ENCODE measurements around the gene NAALADL2.

NAALADL2 gene

GRCh38 chr3:174938102-174938501, 79.0 kb downstream of the NAALADL2 start:
- Histone ChIP-seq H3K36me3 (ENCODE audit: insufficient read depth) (no peaks in the 10 kb centered on the region; the same call in 1 of the 2 replicates), H3K4me3 (IDR thresholded peaks at IDR 0.05; ENCODE audit: insufficient read depth, low read depth, low read length) (no peak overlapping the region), H3K27me3 (ENCODE audit: insufficient read depth, low read depth) (no peaks in the 10 kb centered on the region), H4K20me1 (ENCODE audit: insufficient read depth) (no peaks in the 10 kb centered on the region), H3K4me2 (no peak overlapping the region), H3K79me2 (ENCODE audit: insufficient read depth, low read depth) (no peaks in the 10 kb centered on the region), H3K27ac (no peak overlapping the region), H3K4me1 (ENCODE audit: low read depth, poor library complexity, severe bottlenecking) (no peaks in the 10 kb centered on the region), H2AFZ (ENCODE audit: low read depth) (no peak overlapping the region), H3K9ac (no peak overlapping the region)
- no peak for TF ChIP-seq CTCF (conservative IDR thresholded peaks at IDR 0.05; ENCODE audit: low read depth, low read length)

DNA sequence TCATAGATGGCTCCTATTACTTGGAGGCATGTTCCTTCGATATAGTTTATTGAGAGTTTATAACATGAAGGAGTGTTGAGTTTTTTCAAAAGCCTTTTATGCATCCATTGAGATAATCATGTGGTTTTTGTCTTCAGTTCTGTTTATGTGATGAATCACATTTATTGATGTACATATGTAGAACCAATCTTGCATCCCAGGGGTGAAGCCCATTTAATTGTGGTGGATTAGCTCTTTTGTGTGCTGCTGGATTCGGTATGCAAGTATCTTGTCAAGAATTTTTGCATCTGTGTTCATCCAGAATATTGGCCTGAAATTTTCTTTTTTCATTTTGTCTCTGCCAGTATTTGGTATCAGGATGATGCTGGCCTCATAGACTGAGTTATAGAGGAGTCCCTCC, 81.0 kb downstream of the NAALADL2 start:
- no peak overlapping the region for H3K9ac ChIP-seq
- H3K4me3 ChIP-seq (IDR thresholded peaks at IDR 0.05; ENCODE audit: insufficient read depth, low read depth, low read length): no peak overlapping the region
- H3K79me2 ChIP-seq (ENCODE audit: insufficient read depth, low read depth): no peaks in the 10 kb centered on the region
- no peak overlapping the region for H3K27ac ChIP-seq
- no peaks in the 10 kb centered on the region for H3K4me1 ChIP-seq (ENCODE audit: low read depth, poor library complexity, severe bottlenecking)
- no peaks in the 10 kb centered on the region for H3K27me3 ChIP-seq (ENCODE audit: insufficient read depth, low read depth)
- H4K20me1 ChIP-seq (ENCODE audit: insufficient read depth): no peaks in the 10 kb centered on the region
- no peaks in the 10 kb centered on the region; the same call in 1 of the 2 replicates for H3K36me3 ChIP-seq (ENCODE audit: insufficient read depth)
- H3K4me2 ChIP-seq: no peak overlapping the region
- H2AFZ ChIP-seq (ENCODE audit: low read depth): no peak overlapping the region
- TF ChIP-seq CTCF (conservative IDR thresholded peaks at IDR 0.05; ENCODE audit: low read depth, low read length): no peak

- no peaks in the 10 kb centered on the region for H3K4me1 ChIP-seq (ENCODE audit: low read depth, poor library complexity, severe bottlenecking)
- H3K4me2 ChIP-seq: no peak overlapping the region
- H3K9ac ChIP-seq: no peak overlapping the region
- H2AFZ ChIP-seq (ENCODE audit: low read depth): no peak overlapping the region
- no peaks in the 10 kb centered on the region for H3K79me2 ChIP-seq (ENCODE audit: insufficient read depth, low read depth)
- H3K27ac ChIP-seq: no peak overlapping the region
- H3K36me3 ChIP-seq (ENCODE audit: insufficient read depth): no peaks in the 10 kb centered on the region; the same call in 1 of the 2 replicates
- no peak for TF ChIP-seq CTCF (conservative IDR thresholded peaks at IDR 0.05; ENCODE audit: low read depth, low read length)
- H4K20me1 ChIP-seq (ENCODE audit: insufficient read depth): no peaks in the 10 kb centered on the region
- H3K27me3 ChIP-seq (ENCODE audit: insufficient read depth, low read depth): no peaks in the 10 kb centered on the region
- no peak overlapping the region for H3K4me3 ChIP-seq (IDR thresholded peaks at IDR 0.05; ENCODE audit: insufficient read depth, low read depth, low read length)
These were observed 86.1 kb downstream of the NAALADL2 start for GRCh38 chr3:174945276-174945675.

- no peaks in the 10 kb centered on the region for H4K20me1 ChIP-seq (ENCODE audit: insufficient read depth)
- H2AFZ ChIP-seq (ENCODE audit: low read depth): no peak overlapping the region
- no peak overlapping the region for H3K4me2 ChIP-seq
- no peak overlapping the region for H3K27ac ChIP-seq
- H3K36me3 ChIP-seq (ENCODE audit: insufficient read depth): no peaks in the 10 kb centered on the region; the same call in 1 of the 2 replicates
- no peak for TF ChIP-seq CTCF (conservative IDR thresholded peaks at IDR 0.05; ENCODE audit: low read depth, low read length)
- H3K4me3 ChIP-seq (IDR thresholded peaks at IDR 0.05; ENCODE audit: insufficient read depth, low read depth, low read length): no peak overlapping the region
- no peak overlapping the region for H3K9ac ChIP-seq
- H3K4me1 ChIP-seq (ENCODE audit: low read depth, poor library complexity, severe bottlenecking): no peaks in the 10 kb centered on the region
- no peaks in the 10 kb centered on the region for H3K27me3 ChIP-seq (ENCODE audit: insufficient read depth, low read depth)
- no peaks in the 10 kb centered on the region for H3K79me2 ChIP-seq (ENCODE audit: insufficient read depth, low read depth)
These were observed 86.8 kb downstream of the NAALADL2 start for GRCh38 chr3:174945951-174946350.
